Transverse colon (tissue), 4 donors: Measurements from ENCODE around the gene CHD1L. TPM values are rescaled to one million over a fixed set of nuclear protein-coding genes. Genes with fewer than 3 reads are reported as not detected.

ENCODE experiments used
- DNase-seq: peaks from one replicate; pipeline ENCODE4 v3.0.0-alpha.2; 2019
- H3K27ac ChIP-seq, 4 donors: fragments of 200-600 bp; sonication (generic); 2 replicates each; pipeline ENCODE4 v1.5.1; 2016 to 2018; ENCODE audit warnings: inconsistent platforms in 4 of 4
- H3K27me3 ChIP-seq: fragments of 200-600 bp; sonication (generic); 2 replicates; pipeline ENCODE4 v1.5.1; 2017; ENCODE audit warnings: inconsistent platforms
- H3K36me3 ChIP-seq, 4 donors: fragments of 200-600 bp; sonication (generic); 2 replicates each; pipeline ENCODE4 v1.5.1; 2017 to 2019; ENCODE audit warnings: inconsistent platforms in 4 of 4
- H3K4me1 ChIP-seq, 4 donors: fragments of 200-600 bp; sonication (generic); 2 replicates each; pipeline ENCODE4 v1.5.1; 2017 to 2020; ENCODE audit warnings: inconsistent platforms in 4 of 4
- H3K4me3 ChIP-seq, 4 donors: fragments of 200-600 bp; sonication (generic); 1 replicate in 1 of 4; 2 replicates in 3 of 4; pipeline versions ENCODE4 v1.5.1 to v1.6.1; 2017 to 2019; ENCODE audit warnings: inconsistent platforms in 4 of 4
- H3K9me3 ChIP-seq, 2 donors: fragments of 200-600 bp; sonication (generic); 2 replicates each; pipeline ENCODE4 v1.5.1; 2017 to 2019; ENCODE audit warnings: inconsistent platforms in 2 of 2
- EP300 ChIP-seq: sonication (generic); formaldehyde crosslinking; IDR thresholded peaks from one replicate; pipeline ENCODE4 v1.6.1; 2017; ENCODE audit warnings: antibody characterized with exemption, low read depth
- POLR2A ChIP-seq: fragments of 450-650 bp; IDR thresholded peaks from one replicate; pipeline ENCODE4 v1.6.1; 2016; ENCODE audit warnings: antibody characterized with exemption, mild to moderate bottlenecking, moderate library complexity
- POLR2AphosphoS5 ChIP-seq, 3 donors: sonication (generic); formaldehyde crosslinking; IDR thresholded peaks; one replicate each; pipeline ENCODE4 v1.6.1; 2016; ENCODE audit warnings: antibody characterized with exemption in 3 of 3
- WGBS, 2 donors: methylation state at CpG; one replicate each; pipeline ENCODE4 v1.1.5; 2018; ENCODE audit warnings: low coverage in 1 of 2; 5-methylcytosine and 5-hydroxymethylcytosine counted together
- in situ Hi-C, 4 donors: fragments of 200-750 bp; cut with MboI; loops; one replicate each; pipeline versions ENCODE4 v1.15.0 to v1.15.1; 2017; ENCODE audit warnings: low sequenced_read_pairs in 3 of 4, low pct_ligation_motif_present in 1 of 4, low pct_unique_long_range_greater_than_20kb in 1 of 4
- intact Hi-C: fragments of 100-400 bp; cut with DNase I; formaldehyde crosslinking; loops from one replicate; pipeline ENCODE4 v1.15.1; 2023; ENCODE audit warnings: low total_unique reads
- total RNA-seq, 4 donors: library from RNA; depleted of rRNA; stranded (reverse); fragments of >200 nt; gene quantifications; one replicate each; pipeline ENCODE4 v1.1.0, GENCODE V29; 2016
- TF ChIP-seq, protein P1 (sequence below), 5 experiments: fragments of 200-600 bp in 3 of 5; fragments of 450-650 bp in 2 of 5; sonication (generic) in 3 of 5; IDR thresholded peaks; 1 replicate in 2 of 5; 2 replicates in 3 of 5; pipeline ENCODE4 v1.5.1; 2016 to 2017; ENCODE audit warnings: antibody characterized with exemption in 5 of 5, inconsistent platforms in 3 of 5, mild to moderate bottlenecking in 2 of 5, moderate library complexity in 1 of 5

Gene CHD1L
- total RNA-seq, 4 donors from 2014 or later: 27.1 to 32.9 (median 30.1) TPM

GRCh38 chr1:147338571-147338970 lies 96.1 kb downstream of the CHD1L start:
- intact Hi-C loops (no loop called here), in situ Hi-C loops (no loop called here)
- Histone ChIP-seq H3K27ac (no peak overlapping the region), H3K4me3 (no peak overlapping the region), H3K9me3 (no peaks in the 10 kb centered on the region), H3K4me1 (no peaks in the 10 kb centered on the region), H3K27me3 (peaks cover 27% of the 10 kb centered on the region), H3K36me3 (no peaks in the 10 kb centered on the region)
- no peak for TF ChIP-seq EP300
- TF ChIP-seq POLR2A: no peak
- TF ChIP-seq, protein P1, sequence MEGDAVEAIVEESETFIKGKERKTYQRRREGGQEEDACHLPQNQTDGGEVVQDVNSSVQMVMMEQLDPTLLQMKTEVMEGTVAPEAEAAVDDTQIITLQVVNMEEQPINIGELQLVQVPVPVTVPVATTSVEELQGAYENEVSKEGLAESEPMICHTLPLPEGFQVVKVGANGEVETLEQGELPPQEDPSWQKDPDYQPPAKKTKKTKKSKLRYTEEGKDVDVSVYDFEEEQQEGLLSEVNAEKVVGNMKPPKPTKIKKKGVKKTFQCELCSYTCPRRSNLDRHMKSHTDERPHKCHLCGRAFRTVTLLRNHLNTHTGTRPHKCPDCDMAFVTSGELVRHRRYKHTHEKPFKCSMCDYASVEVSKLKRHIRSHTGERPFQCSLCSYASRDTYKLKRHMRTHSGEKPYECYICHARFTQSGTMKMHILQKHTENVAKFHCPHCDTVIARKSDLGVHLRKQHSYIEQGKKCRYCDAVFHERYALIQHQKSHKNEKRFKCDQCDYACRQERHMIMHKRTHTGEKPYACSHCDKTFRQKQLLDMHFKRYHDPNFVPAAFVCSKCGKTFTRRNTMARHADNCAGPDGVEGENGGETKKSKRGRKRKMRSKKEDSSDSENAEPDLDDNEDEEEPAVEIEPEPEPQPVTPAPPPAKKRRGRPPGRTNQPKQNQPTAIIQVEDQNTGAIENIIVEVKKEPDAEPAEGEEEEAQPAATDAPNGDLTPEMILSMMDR (IDR thresholded peaks at IDR 0.05): no peak
- TF ChIP-seq POLR2AphosphoS5 (IDR thresholded peaks at IDR 0.05): no peak
- no peak for DNase-seq
- 45 to 65% methylated on average over 2 of the region's 2 CpGs for WGBS, 2 donors

GRCh38 chr1:147341246-147341645 lies 98.8 kb downstream of the CHD1L start:
- no peak overlapping the region for H3K27ac ChIP-seq
- TF ChIP-seq, protein P1 (IDR thresholded peaks at IDR 0.05): no peak
- TF ChIP-seq POLR2AphosphoS5 (IDR thresholded peaks at IDR 0.05): no peak
- no peak for TF ChIP-seq POLR2A
- TF ChIP-seq EP300: no peak
- intact Hi-C loops: no loop called here
- no peak for DNase-seq
- H3K27me3 ChIP-seq: peaks cover 10% of the 10 kb centered on the region
- H3K36me3 ChIP-seq: no peaks in the 10 kb centered on the region
- WGBS, 2 donors: 94% methylated on average over 1 of the region's 1 CpG; no CpG with 5 or more reads in 1 of the 2 donors
- H3K4me1 ChIP-seq: no peaks in the 10 kb centered on the region
- in situ Hi-C loops: no loop called here
- no peak overlapping the region for H3K4me3 ChIP-seq
- H3K9me3 ChIP-seq: no peaks in the 10 kb centered on the region

Other genes with a start within 250 kb of the CHD1L start
- gene PRKAB2, start 70.2 kb upstream of the CHD1L start, total RNA-seq: 10 to 100 TPM; 20.9 to 45.6 (median 27.3) TPM
- gene FMO5, start 17.3 kb upstream of the CHD1L start, total RNA-seq: 100 to 1,000 TPM in 1 of 4 donors, 10 to 100 TPM in 3; 57.6 to 145 (median 62.6) TPM